GM18507 (cell line): ENCODE measurements around the gene RCC2.

ENCODE experiments used
- DNase-seq: peaks from one replicate; pipeline ENCODE4 v3.0.0; 2011; ENCODE audit warnings: low read depth; ENCODE audit not compliant: insufficient read length; ENCODE audit errors: extremely low spot score
- FAIRE-seq: peaks from 2 replicates; lab custom pipeline; 2011; peaks lifted over from hg19 to GRCh38; lab: Jason Lieb, UNC

RCC2 gene

GRCh38 chr1:17451731-17452130 is 12.3 kb upstream of the RCC2 start:
- DNase-seq (no peak), FAIRE-seq (no peak)

GRCh38 chr1:17447501-17447992 is 8.1 kb upstream of the RCC2 start:
- FAIRE-seq (no peak), DNase-seq (no peak)

GRCh38 chr1:17442841-17443240 is 3.4 kb upstream of the RCC2 start:
- no peak for DNase-seq
- FAIRE-seq: no peak

GRCh38 chr1:17441993-17442357 is 2.5 kb upstream of the RCC2 start:
- FAIRE-seq (no peak), DNase-seq (no peak)

- DNase-seq: no peak
Observed at GRCh38 chr1:17441265-17441992, 2.0 kb upstream of the RCC2 start.

GRCh38 chr1:17440827-17441168 is 1.3 kb upstream of the RCC2 start:
- DNase-seq (no peak), FAIRE-seq (no peak)

More at GRCh38 chr1:17441265-17441992, 2.0 kb upstream of the RCC2 start:
- FAIRE-seq: no peak

GRCh38 chr1:17440074-17440826 is 773 bp upstream of the RCC2 start:
- no peak for FAIRE-seq
- DNase-seq: no peak

- FAIRE-seq (peak; percentile 44), DNase-seq (peak; percentile 45)
Observed at GRCh38 chr1:17438318-17439249, 893 bp downstream of the RCC2 start.

- no peak for FAIRE-seq
- DNase-seq: peak; percentile 73
Observed at GRCh38 chr1:17437580-17438317, 1.7 kb downstream of the RCC2 start.

GRCh38 chr1:17437260-17437579 is 2.3 kb downstream of the RCC2 start:
- FAIRE-seq: no peak

GRCh38 chr1:17436380-17437174 is 2.9 kb downstream of the RCC2 start:
- FAIRE-seq (no peak), DNase-seq (no peak)

More at GRCh38 chr1:17437260-17437579, 2.3 kb downstream of the RCC2 start:
- DNase-seq: no peak

- DNase-seq: no peak
- FAIRE-seq: no peak
Observed at GRCh38 chr1:17434601-17435000, 4.9 kb downstream of the RCC2 start.

GRCh38 chr1:17434016-17434415 is 5.5 kb downstream of the RCC2 start:
- DNase-seq: no peak
- FAIRE-seq: no peak

- no peak for DNase-seq
- FAIRE-seq: no peak
Observed at GRCh38 chr1:17433261-17433660, 6.2 kb downstream of the RCC2 start.

- no peak for FAIRE-seq
- no peak for DNase-seq
Observed at GRCh38 chr1:17432412-17432811, 7.1 kb downstream of the RCC2 start.

GRCh38 chr1:17429183-17429582 is 10.3 kb downstream of the RCC2 start:
- DNase-seq (no peak), FAIRE-seq (no peak)

GRCh38 chr1:17427696-17428660 is 11.5 kb downstream of the RCC2 start:
- DNase-seq (no peak), FAIRE-seq (no peak)
